Glutamatergic neuron (in vitro differentiated cells): Measurements from ENCODE around the gene NRXN3. TPM values are rescaled to one million over a fixed set of nuclear protein-coding genes. Genes with fewer than 3 reads are reported as not detected.

ENCODE experiments used
- DNase-seq: peaks from one replicate; pipeline ENCODE4 v3.0.0; 2022
- H3K27ac Mint-ChIP-seq: one replicate; pipeline ENCODE4 v1.8.0; 2020; ENCODE audit warnings: mild to moderate bottlenecking, mixed read lengths, inconsistent platforms; ENCODE audit not compliant: unreplicated experiment
- H3K27me3 Mint-ChIP-seq: one replicate; pipeline ENCODE4 v1.8.0; 2020; ENCODE audit warnings: mild to moderate bottlenecking, moderate library complexity, mixed read lengths, inconsistent platforms; ENCODE audit not compliant: unreplicated experiment
- H3K36me3 Mint-ChIP-seq: one replicate; pipeline ENCODE4 v1.8.0; 2020; ENCODE audit warnings: mild to moderate bottlenecking, mixed read lengths, inconsistent platforms; ENCODE audit not compliant: unreplicated experiment
- H3K4me1 Mint-ChIP-seq: one replicate; pipeline ENCODE4 v1.8.0; 2020; ENCODE audit warnings: mild to moderate bottlenecking, low read depth, mixed read lengths, inconsistent platforms; ENCODE audit not compliant: unreplicated experiment
- H3K4me3 Mint-ChIP-seq: one replicate; pipeline ENCODE4 v1.8.0; 2020; ENCODE audit warnings: mild to moderate bottlenecking, mixed read lengths, inconsistent platforms; ENCODE audit not compliant: unreplicated experiment
- H3K9me3 Mint-ChIP-seq: one replicate; pipeline ENCODE4 v1.8.0; 2020; ENCODE audit warnings: mild to moderate bottlenecking, moderate library complexity, mixed read lengths, inconsistent platforms; ENCODE audit not compliant: unreplicated experiment
- CTCF ChIP-seq: fragments of 200-600 bp; sonication (generic); IDR thresholded peaks from one replicate; pipeline ENCODE4 v1.5.0; 2021; ENCODE audit not compliant: partially characterized antibody, unreplicated experiment
- total RNA-seq: library from RNA; stranded (reverse); fragmentation: NEBNext Ultra II Directional; extraction: Animal tissue kit (Norgen Biotek cat#: 25700); gene quantifications from one replicate; pipeline ENCODE4 v1.2.1, GENCODE V29; 2021; ENCODE audit not compliant: unreplicated experiment

Gene NRXN3
- total RNA-seq, 1 donor from 2014 or later, result 1.2 TPM

- H3K4me1 Mint-ChIP-seq, result peaks cover 9% of the 10 kb centered on the region
- no peak overlapping the region for H3K4me3 Mint-ChIP-seq
- no peak for DNase-seq
- no peak overlapping the region for H3K27ac Mint-ChIP-seq
- H3K36me3 Mint-ChIP-seq, result no peaks in the 10 kb centered on the region
- peaks cover 2% of the 10 kb centered on the region for H3K9me3 Mint-ChIP-seq
- no peak for TF ChIP-seq CTCF
- no peaks in the 10 kb centered on the region for H3K27me3 Mint-ChIP-seq
These were observed 1639.9 kb downstream of the NRXN3 start for GRCh38 chr14:79809849-79810612.

GRCh38 chr14:79820866-79821535, 1650.8 kb downstream of the NRXN3 start:
- TF ChIP-seq CTCF, result no peak
- DNase-seq, result no peak
- no peak overlapping the region for H3K4me3 Mint-ChIP-seq
- peaks cover 2% of the 10 kb centered on the region for H3K9me3 Mint-ChIP-seq
- H3K36me3 Mint-ChIP-seq, result no peaks in the 10 kb centered on the region
- H3K4me1 Mint-ChIP-seq, result peaks cover 19% of the 10 kb centered on the region
- no peaks in the 10 kb centered on the region for H3K27me3 Mint-ChIP-seq
- no peak overlapping the region for H3K27ac Mint-ChIP-seq

- Mint-ChIP-seq H3K9me3 (peaks cover 2% of the 10 kb centered on the region), H3K4me1 (peaks cover 19% of the 10 kb centered on the region), H3K27ac (no peak overlapping the region), H3K36me3 (no peaks in the 10 kb centered on the region), H3K27me3 (no peaks in the 10 kb centered on the region), H3K4me3 (no peak overlapping the region)
- no peak for TF ChIP-seq CTCF
- DNase-seq, result no peak
These were observed 1651.9 kb downstream of the NRXN3 start for GRCh38 chr14:79822034-79822433.

- no peak overlapping the region for H3K27ac Mint-ChIP-seq
- DNase-seq, result no peak
- no peaks in the 10 kb centered on the region for H3K36me3 Mint-ChIP-seq
- H3K4me1 Mint-ChIP-seq, result peaks cover 19% of the 10 kb centered on the region
- no peaks in the 10 kb centered on the region for H3K27me3 Mint-ChIP-seq
- no peak for TF ChIP-seq CTCF
- H3K9me3 Mint-ChIP-seq, result peaks cover 2% of the 10 kb centered on the region
- no peak overlapping the region for H3K4me3 Mint-ChIP-seq
These were observed 1654.9 kb downstream of the NRXN3 start for GRCh38 chr14:79825046-79825521.

- Mint-ChIP-seq H3K27me3 (no peaks in the 10 kb centered on the region), H3K9me3 (peaks cover 2% of the 10 kb centered on the region), H3K27ac (no peak overlapping the region), H3K4me3 (no peak overlapping the region), H3K36me3 (no peaks in the 10 kb centered on the region), H3K4me1 (peaks cover 15% of the 10 kb centered on the region)
- no peak for TF ChIP-seq CTCF
- no peak for DNase-seq
These were observed 1656.2 kb downstream of the NRXN3 start for GRCh38 chr14:79826362-79826761.
